ENCODE data around the gene SMU1.
"Not testable (repeated sequence)": the region's sequence is repeated elsewhere in the genome, so short reads cannot be mapped to it uniquely, and the experiment has no call there.

Gene SMU1

GRCh38 chr9:33105959-33106358 is 29.5 kb upstream of the SMU1 start:
- DNase-seq (ENCODE audit: low read depth in 2 of 2): no peak

- no peak for DNase-seq (ENCODE audit: low read depth in 2 of 2)
Observed at GRCh38 chr9:33105504-33105903, 29.0 kb upstream of the SMU1 start.

GRCh38 chr9:33104401-33104800 is 27.9 kb upstream of the SMU1 start:
- no peak for DNase-seq (ENCODE audit: low read depth in 2 of 2)

- no peak for DNase-seq (ENCODE audit: low read depth in 2 of 2)
Observed at GRCh38 chr9:33103501-33104281, 27.2 kb upstream of the SMU1 start.

- DNase-seq (ENCODE audit: low read depth in 2 of 2): no peak
Observed at GRCh38 chr9:33102551-33103210, 26.2 kb upstream of the SMU1 start.

GRCh38 chr9:33101104-33101951 is 24.9 kb upstream of the SMU1 start:
- DNase-seq (ENCODE audit: low read depth in 2 of 2): no peak

- DNase-seq (ENCODE audit: low read depth in 2 of 2): no peak
Observed at GRCh38 chr9:33099754-33100153, 23.3 kb upstream of the SMU1 start.

- DNase-seq (ENCODE audit: low read depth in 2 of 2): no peak
Observed at GRCh38 chr9:33097192-33097591, 20.7 kb upstream of the SMU1 start.

- DNase-seq (ENCODE audit: low read depth in 2 of 2): no peak
Observed at GRCh38 chr9:33092634-33093033, 16.2 kb upstream of the SMU1 start.

GRCh38 chr9:33085672-33086071 is 9.2 kb upstream of the SMU1 start:
- not testable (repeated sequence) for DNase-seq (ENCODE audit: low read depth in 2 of 2)

- DNase-seq (ENCODE audit: low read depth in 2 of 2): no peak
Observed at GRCh38 chr9:33082538-33083326, 6.3 kb upstream of the SMU1 start.

- DNase-seq (ENCODE audit: low read depth in 2 of 2): no peak
Observed at GRCh38 chr9:33082128-33082527, 5.7 kb upstream of the SMU1 start.

GRCh38 chr9:33081128-33081851 is 4.8 kb upstream of the SMU1 start:
- DNase-seq (ENCODE audit: low read depth in 2 of 2): peak in 1 of 2 donors; percentile 23

- DNase-seq (ENCODE audit: low read depth in 2 of 2): no peak
Observed at GRCh38 chr9:33080534-33080933, 4.1 kb upstream of the SMU1 start.

- DNase-seq (ENCODE audit: low read depth in 2 of 2): no peak
Observed at GRCh38 chr9:33068991-33069390, 7.5 kb downstream of the SMU1 start.

GRCh38 chr9:33065157-33066076 is 11.1 kb downstream of the SMU1 start:
- no peak for DNase-seq (ENCODE audit: low read depth in 2 of 2)

- DNase-seq (ENCODE audit: low read depth in 2 of 2): no peak
Observed at GRCh38 chr9:33051144-33051543, 25.3 kb downstream of the SMU1 start.

GRCh38 chr9:33049680-33050361 is 26.7 kb downstream of the SMU1 start:
- no peak for DNase-seq (ENCODE audit: low read depth in 2 of 2)

- no peak for DNase-seq (ENCODE audit: low read depth in 2 of 2)
Observed at GRCh38 chr9:33048054-33048465, 28.4 kb downstream of the SMU1 start.
